NCI-H774 (cell line): ENCODE data around the gene DHDH.
A peak's percentile ranks its signal among the peaks of the same experiment; 100 is the strongest.

Source experiments
- DNase-seq: peaks from one replicate; lab custom pipeline; 2025; lab: John Stamatoyannopoulos, UW

The DHDH gene

GRCh38 chr19:48966541-48967345, 33.2 kb downstream of the DHDH start:
- DNase-seq = no peak

GRCh38 chr19:48967346-48968178, 34.1 kb downstream of the DHDH start:
- no peak for DNase-seq

GRCh38 chr19:48968179-48968661, 34.7 kb downstream of the DHDH start:
- DNase-seq = no peak

- DNase-seq = no peak
These were observed 35.3 kb downstream of the DHDH start for GRCh38 chr19:48968813-48969218.

- DNase-seq = no peak
These were observed 36.0 kb downstream of the DHDH start for GRCh38 chr19:48969276-48970138.

GRCh38 chr19:48970139-48970766, 36.8 kb downstream of the DHDH start:
- no peak for DNase-seq

- DNase-seq = peak; percentile 11
These were observed 37.5 kb downstream of the DHDH start for GRCh38 chr19:48970923-48971395.

GRCh38 chr19:48975947-48976847, 42.7 kb downstream of the DHDH start:
- DNase-seq = no peak

- no peak for DNase-seq
These were observed 43.6 kb downstream of the DHDH start for GRCh38 chr19:48977061-48977460.

- DNase-seq = no peak
These were observed 48.8 kb downstream of the DHDH start for GRCh38 chr19:48982280-48982679.

- DNase-seq = no peak
These were observed 52.2 kb downstream of the DHDH start for GRCh38 chr19:48985711-48986110.

- no peak for DNase-seq
These were observed 52.7 kb downstream of the DHDH start for GRCh38 chr19:48986211-48986610.

GRCh38 chr19:48987323-48987722, 53.8 kb downstream of the DHDH start:
- no peak for DNase-seq

GRCh38 chr19:48988286-48988685, 54.8 kb downstream of the DHDH start:
- no peak for DNase-seq

GRCh38 chr19:48988860-48989259, 55.4 kb downstream of the DHDH start:
- no peak for DNase-seq

GRCh38 chr19:48989701-48990291, 56.3 kb downstream of the DHDH start:
- DNase-seq = no peak

GRCh38 chr19:48990400-48990799, 56.9 kb downstream of the DHDH start:
- DNase-seq = no peak

- no peak for DNase-seq
These were observed 57.6 kb downstream of the DHDH start for GRCh38 chr19:48991011-48991609.

- no peak for DNase-seq
These were observed 58.5 kb downstream of the DHDH start for GRCh38 chr19:48991873-48992580.
